GM21619 (cell line): ENCODE results near the gene CPE.
"Not testable (repeated sequence)": the region's sequence is repeated elsewhere in the genome, so short reads cannot be mapped to it uniquely, and the experiment has no call there.

Source experiments
- ATAC-seq: cut with Tn5 transposase; IDR thresholded peaks from one replicate; pipeline ENCODE4 v1.9.1; 2021; ENCODE audit not compliant: unreplicated experiment

Gene CPE

DNA sequence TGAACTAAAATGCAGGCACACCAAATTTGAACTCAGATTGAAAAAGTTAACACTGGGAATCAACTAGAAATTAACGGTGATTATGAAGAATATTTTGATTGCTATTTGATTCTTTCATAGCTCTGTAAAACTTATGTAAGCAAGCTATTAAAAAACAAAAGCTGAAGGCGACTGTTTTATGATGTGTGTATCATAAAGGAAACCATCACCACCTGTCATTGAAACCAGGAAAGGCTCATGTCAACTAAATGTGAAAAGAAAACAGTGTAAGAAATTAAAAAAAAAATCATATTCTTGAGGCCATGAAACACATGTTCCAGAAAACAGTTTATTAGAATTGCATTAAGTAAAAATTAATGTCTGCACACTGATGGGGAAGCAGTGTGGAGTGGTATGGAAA, 24.2 kb downstream of the CPE start:
- no peak for ATAC-seq

DNA sequence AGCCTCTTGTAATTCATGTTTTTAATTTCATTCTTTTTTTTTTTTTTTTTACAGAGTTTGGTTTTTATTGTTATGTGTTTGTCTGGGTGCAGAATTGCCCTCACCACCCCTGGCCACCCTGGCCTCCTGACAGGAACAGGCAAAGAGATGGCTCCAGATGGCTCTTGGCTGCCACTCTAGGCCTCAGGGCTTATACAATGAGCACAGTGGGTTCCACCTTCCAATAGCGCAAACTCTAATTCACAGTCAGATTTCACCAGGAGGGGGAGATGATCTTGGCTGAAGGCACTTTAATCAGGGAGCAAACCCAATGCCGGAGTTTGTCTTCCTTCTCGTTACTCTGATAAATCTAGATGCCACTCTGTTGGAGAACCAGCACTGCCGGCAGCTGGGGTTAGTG, 24.8 kb downstream of the CPE start:
- ATAC-seq = no peak

DNA sequence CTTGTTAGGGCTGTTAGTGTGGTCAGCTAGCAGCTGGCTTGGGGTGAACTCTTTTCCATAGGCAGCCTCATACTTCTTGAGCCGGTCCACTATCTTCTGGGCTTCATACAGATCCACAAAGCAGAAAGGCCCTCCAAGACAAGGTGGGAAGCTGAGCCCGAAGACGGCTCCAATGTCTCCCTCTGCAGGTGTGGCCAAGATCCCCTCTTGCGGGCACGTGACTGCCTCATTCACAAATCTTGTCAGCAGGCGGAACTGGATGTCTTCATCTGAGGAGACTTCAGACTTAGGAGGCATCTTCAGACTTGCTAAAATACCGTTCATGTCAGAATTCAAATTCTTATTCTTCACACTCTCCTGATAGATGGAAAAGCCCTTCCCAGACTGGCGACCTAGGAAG, 25.3 kb downstream of the CPE start:
- no peak for ATAC-seq

DNA sequence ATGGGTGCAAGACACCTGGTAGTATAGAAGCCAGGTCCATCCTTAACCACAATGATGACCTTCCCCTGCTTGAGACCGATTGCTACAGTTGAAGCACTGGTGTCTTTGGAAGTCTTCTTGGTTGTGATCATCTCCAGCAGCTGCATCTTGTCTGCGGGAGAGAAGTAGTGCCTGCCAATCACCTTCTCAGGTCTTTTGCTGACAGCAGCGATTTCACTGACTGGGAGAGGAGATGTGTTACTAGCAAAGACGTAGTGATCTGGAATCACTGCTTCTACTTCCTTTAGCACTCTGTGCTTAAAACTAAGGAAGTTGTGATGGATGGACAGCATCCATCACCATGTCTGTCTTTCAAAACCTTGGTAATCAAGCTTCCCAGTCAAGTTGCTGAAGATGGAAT, 25.9 kb downstream of the CPE start:
- no peak for ATAC-seq

DNA sequence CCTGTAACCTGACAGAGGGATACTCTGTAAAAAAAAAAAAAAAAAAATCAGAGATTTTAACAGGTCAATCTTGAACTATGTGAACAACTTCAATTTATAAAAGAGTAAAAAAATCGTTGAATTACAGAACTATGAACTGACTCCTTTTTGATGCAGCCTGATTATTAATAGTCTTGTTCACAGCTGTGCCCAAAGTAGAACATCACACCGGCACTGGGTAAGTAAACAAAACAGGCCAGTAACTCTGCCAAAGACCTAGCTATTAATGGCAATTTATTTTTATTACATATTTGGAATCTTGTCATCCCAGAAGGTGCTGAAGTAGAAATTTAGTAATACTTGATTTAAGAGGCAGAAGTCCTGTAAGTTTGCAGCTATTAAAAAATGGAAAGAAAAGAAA, 31.4 kb downstream of the CPE start:
- no peak for ATAC-seq

DNA sequence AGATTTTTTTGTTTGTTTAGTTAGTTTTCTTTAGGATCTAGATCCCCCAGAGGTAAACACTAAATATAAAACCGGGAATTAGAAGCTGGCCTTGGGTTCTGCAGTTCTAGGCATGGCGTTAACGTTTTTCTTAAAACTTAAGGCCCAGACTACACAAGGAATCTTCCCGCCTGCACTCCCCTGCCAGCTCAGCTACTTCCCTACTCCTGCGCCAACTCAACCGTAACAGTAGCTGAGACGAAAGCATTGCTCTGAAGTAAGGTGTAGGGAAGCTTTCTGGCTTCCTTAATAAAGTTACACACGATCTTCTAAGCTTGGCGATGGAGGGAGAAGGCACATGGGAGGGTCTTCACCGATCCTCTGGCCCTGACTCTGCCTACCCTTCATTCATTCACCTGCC, 37.1 kb downstream of the CPE start:
- no peak for ATAC-seq

DNA sequence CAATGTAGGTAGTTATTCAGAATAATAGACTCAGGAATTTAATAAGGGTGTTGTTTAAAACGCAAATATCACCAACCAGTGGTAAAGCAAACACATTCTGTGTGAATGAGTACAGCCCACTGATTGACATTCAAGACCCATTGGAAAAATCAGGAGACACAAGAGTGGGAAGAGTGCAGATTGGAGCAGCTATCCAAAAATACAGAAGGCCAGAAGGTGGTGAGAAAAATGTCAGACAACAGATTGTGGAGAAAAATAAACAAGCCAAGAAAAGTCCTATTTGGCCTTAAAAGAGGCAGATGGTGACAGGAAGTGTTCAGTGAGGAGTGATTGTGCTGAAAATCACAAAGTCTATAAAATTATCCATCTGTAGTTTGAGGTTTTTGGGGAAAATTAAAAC, 39.3 kb downstream of the CPE start:
- no peak for ATAC-seq

DNA sequence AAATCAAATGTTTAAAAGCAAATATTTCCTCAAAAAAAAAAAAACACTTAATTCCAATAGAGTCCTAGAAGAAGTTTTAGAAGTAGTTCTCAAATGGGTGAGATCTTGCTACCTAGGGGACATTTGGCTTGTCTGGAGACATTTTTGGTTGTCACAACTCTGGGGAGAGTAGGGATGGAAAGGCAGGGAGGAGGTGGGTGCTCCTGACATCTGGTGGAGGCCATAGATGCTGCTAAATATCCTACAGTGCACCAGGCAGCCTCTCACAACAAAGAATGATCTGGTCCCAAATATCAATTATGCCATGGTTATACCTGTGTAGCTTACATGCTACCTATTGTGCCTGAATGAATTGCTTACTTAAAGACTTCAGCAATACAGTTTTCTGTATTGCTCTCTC, 46.8 kb downstream of the CPE start:
- ATAC-seq = no peak

DNA sequence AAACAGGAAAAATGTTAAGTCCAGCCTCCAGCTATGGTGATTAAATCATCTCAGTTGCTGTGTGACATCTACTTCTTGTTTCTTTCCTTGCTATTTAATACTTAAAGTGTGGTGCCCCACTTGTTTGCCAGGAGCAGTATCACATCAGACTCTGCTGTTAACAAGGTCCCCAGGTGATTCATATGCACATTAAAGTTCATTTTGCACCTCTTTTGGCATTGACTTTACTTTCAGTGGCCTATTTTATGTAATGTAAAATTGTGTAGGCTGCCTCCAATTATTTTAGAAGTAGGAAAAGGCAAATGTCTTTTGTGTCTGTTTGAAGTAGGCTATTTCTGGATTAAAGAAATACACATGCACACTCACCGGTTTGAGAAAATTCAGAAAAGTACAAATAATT, 47.5 kb downstream of the CPE start:
- no peak for ATAC-seq

DNA sequence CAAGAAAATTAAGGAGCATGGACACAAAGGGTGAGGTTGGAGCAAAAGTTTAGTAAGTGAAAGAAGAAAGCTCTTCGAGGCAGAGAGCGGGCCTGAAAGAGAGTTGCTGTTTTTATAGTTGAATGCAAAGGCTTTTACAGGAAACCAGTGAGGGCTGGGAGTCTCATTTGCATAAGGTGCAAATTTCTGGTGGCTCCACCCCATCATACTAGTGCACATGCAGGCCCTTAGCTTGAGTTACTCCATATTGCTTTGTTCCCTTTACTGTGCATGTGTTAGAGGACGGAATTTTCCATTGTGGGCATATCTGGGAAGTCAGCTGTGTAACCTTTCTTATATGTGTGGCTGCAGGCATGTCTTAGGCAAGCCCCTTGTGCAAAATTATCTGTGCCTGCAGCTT, 48.0 kb downstream of the CPE start:
- ATAC-seq = no peak

DNA sequence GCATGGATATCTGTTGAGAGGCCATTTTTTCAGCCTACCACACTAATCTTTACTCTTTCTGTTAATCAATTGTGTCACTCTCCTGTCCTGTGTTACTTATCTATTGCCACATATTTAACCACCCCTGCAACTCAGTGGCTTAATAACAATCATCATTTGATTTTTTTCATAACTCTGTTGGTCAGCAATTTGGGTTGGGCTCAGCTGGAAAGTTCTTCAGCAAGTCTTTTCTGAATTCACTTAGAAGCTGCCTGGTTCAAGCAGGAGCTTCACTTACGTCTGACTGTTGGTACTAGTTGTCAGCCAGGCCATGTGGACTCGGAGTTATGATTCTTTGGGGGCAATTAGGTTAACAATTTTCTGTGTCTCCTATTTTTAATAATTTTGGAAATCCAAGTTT, 50.1 kb downstream of the CPE start:
- ATAC-seq = no peak

DNA sequence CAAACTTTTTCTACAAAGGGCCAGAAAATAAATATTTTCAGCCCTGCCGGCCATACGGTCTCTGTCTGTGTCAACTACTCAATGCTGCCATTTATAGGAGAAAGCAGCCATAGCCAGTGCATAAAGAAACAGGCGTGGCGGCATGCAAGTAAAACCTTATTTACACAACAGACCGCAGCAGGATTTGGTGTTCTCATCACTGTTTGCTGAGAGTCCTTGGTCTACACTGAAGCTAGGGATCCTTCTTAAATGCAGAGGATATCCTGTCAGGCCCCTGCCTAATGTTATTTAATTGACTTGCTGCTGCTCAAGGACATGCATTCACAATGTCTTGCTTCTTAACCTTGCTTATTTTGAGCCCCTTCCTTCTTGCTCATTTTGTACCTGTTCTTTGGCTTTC, 54.7 kb downstream of the CPE start:
- ATAC-seq = no peak

DNA sequence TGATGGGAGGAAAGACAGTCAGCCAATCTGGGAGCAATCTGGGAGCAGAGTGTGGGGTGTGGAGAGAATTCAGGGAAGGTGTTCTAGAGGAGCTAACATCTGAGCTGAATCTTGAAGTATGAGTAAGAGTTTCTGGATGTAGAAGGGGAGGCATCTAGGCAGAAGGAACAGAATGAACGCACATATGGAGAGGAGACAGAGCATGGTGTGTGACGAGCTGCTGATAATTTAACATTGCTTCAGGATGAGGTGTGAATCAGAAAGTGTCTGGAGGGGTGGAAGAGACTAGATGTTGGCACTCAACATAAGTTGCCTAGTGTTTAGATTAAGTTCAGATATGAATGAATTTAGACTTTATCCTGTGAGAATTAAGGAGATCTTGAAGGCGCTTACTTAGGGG, 58.9 kb downstream of the CPE start:
- no peak for ATAC-seq

DNA sequence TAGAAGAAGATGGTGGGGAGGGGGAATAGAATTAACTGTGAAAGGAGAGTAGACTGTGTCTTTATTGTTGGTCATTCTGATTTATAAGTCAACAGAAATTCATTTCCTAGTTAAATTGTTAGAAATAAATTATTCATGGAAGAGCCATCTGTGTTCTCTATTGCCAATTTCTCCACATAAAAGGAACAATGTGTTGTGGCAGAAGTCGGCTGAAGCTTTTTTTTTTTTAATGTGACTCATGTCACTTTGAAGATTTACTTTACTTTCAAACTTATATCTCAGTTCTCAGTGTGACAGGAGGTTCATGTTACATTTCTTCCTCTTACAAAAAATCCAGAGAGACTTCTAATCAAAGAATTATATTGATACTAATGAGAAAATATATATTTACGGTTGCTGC, 60.5 kb downstream of the CPE start:
- no peak for ATAC-seq

DNA sequence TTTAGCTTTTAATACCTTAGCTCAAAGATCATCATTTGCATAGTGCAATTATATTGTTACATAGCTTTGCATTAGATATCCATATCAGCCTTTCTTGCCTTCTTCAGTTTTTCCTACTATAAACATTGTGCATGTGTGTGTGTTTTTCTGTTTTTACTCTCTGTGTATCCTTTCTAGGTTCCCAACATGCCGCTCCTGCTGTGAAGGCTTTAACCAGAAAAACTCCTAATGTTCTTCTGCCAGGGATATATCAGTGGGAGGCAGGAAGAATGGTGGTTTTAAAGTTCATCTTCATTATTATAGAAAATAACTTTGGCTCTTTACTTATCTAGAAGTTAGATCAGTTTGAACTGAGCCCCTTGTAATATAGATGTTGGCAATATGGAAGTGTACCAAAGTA, 61.2 kb downstream of the CPE start:
- ATAC-seq = no peak

DNA sequence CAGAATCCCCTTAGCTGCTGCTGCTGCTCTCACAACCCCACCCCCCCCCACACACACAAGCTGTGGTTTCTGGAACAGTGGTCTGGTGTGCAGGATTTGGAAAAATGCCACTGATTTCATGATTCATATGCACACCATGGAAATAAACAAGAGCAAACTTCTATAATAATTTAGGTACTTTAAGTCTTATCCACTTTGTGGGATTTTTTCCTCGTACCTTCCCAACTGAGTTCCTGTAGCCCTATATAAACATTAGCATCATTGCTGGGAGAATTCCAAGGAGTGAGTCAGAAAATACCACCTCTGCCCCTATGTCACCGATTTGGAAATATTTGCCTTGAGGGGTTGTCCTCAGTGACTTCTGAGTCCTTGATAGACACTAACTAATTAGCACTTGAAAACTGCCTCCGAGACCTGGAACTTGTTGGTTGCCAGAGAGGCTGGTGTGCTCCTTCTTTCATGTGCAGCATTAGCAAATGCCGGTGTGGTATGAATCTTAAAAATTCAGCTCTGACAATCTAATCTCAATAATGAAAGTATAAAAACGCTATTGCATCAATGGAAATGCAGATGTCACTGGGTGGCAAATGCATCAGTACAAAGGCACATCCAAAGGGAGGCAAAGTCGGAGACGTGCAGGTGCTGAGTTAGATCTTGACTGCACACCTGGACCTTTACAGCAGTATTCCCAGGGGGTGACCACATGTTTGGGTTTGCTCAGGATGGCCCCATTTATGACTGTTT, 61.8 kb downstream of the CPE start:
- ATAC-seq = no peak

DNA sequence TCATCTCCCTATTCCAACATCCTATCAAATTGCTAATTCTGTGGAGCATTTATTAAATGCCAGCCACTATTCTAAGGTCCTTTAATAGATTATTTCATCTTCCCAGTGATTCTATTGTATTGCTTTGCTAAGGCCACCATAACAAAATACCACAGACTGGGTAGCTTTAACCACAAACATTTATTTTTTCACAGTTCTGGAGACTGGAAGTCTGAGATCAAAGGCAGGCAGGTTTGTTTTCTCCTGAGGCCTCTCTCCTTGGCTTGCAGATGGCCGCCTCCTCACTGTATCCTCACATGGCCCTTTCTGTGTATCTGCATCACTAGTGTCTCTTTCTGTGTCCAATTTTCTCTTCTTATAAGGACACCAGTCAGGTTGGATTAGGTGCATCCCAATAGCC, 64.5 kb downstream of the CPE start:
- no peak for ATAC-seq

DNA sequence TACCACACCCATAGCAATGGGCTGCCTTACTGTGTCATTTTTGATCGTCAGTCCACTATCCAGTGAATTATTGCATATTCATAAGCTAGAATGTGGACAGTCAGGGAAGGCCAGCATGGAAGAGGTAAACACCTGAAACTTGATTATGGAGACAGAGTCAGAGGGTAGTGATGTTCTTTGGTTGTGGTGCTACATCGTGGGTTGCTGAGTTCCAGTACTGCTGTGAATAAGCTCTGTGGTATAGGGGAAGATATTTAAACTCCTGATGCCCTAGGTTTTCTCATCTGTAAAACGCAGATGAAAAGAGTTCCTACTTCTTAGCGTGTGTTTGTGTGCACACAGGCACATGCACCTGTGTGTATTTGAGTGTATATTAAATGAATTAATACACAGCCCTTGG, 69.9 kb downstream of the CPE start:
- no peak for ATAC-seq

DNA sequence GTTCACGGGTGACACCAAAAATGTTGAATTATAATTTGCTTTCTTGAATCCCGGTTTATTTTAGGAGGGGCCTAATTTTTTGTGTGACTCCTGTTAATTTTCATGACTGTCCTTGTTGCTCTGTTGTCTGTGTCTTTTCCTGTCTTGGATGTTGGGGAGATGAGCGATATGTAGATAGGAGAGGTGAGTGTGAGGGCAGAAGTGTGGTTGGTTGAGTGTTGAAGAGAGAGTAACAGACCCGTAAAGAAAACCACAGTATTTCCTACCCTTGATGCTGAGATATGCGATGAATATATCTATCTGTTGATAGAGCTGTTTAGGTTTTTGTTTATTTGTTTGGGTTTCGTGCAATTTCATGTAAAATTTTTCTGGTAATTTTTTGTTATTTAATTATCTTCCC, 70.5 kb downstream of the CPE start:
- ATAC-seq = no peak

DNA sequence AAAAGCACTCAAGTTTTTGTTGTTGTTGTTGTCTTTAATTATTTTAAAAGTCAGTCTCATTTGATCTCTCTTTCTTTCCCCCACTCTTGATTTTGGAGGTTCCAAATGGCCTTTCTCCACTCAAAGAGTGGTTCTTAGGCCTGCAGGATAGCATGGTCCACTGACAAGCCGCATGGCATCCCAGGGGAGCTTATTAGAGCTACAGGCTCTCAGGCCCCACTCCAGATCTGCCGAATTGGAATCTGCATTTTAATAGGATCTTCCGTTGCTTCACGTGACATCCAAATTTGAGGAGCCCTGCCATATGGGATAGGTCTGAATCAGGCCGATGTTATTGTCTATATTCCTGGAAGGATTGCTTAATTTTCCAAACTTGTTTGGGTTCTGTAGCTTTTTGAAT, 72.1 kb downstream of the CPE start:
- no peak for ATAC-seq

DNA sequence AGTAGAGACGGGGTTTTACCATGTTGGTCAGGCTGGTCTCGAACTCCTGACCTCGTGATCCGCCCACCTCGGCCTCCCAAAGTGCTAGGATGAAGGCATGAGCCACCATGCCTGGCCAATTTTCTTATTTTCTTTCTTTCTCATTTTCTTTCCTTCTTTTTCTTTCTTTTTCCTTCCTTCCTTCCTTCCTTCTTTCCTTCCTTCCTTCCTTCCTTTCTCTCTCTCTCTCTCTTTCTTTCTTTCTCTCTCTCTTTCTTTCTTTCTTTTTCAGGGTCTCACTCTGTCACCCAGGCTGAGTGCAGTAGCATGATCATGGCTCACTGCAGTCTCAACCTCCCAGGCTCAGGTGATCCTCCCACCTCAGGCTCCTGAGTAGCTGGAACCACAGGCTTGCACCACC, 74.3 kb downstream of the CPE start:
- not testable (repeated sequence) for ATAC-seq

DNA sequence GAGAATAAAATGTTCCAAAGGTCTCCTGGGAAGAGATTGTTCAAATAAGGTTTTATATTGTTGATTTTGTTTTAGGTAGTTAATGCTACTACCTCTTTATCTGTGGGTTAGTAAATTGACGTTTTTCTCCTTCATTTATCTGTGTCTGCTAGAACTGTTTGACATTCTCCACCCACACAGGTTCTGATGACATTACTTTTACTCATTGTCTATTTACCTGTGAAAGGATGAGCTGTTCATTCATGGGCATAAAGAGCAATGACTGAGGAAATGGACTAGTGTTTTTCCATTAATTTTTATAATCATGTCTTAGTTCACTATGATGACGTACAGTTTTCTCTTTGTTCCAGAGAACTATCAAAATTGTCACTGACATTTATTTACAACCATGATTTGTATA, 75.6 kb downstream of the CPE start:
- no peak for ATAC-seq

DNA sequence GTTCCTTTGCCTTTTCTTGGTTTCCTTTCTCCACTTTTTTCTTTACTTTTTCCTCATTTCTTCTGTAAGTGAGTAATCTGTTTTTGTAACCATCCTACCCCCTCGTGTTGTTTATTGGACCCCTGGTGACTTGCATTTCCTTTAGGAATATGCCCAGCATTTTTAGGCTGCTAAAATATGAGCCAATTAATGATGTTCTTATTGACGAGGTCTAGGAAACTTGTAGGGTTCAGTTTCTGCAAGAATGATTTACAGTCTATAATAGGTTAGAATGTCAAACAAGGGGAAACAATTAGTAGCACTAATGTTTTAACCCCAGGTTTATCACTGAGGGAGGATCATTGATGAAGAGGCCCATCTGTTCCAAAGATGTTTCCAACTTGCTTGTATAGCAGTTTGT, 79.0 kb downstream of the CPE start:
- no peak for ATAC-seq

DNA sequence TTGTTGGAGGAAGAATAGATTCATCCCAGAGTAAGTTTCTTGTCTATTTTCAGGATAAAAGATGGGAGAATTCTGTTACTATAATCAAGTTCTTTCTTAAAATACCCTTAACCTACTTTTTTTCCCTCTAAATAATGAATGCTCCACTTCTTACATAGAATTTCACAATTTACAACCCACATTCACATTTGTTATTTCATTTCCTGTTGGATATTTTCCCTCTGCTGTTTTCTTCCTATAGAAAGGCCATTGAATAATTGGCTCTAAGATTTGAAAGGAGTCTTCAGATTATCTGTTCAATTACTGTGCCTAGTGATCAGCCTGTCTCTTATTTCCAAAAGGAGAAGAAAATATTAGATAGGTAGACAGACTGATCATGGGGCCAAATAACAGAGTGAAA, 79.7 kb downstream of the CPE start:
- ATAC-seq = no peak
